OCI-LY7 (cell line): ENCODE results near the gene HAL. TPM values are rescaled to one million over a fixed set of nuclear protein-coding genes. Genes with fewer than 3 reads are reported as not detected.

Experiments
- BruUV-seq: library from RNA; stranded (reverse); fragments of 400-500 nt; replicated peaks from 2 replicates; lab custom pipeline; 2021; lab: Mats Ljungman, UMichigan
- CTCF ChIA-PET: fragments of 300-600 bp; sonication (Branson Sonifier 250); formaldehyde crosslinking; loops from one replicate; lab custom pipeline; 2022; ENCODE audit warnings: antibody characterized with exemption; ENCODE audit not compliant: unreplicated experiment; lab: Charles Lee
- POLR2A ChIA-PET: fragments of 300-600 bp; sonication (Branson Sonifier 250); formaldehyde crosslinking; loops from one replicate; lab custom pipeline; 2022; ENCODE audit warnings: antibody characterized with exemption; lab: Charles Lee
- DNase-seq: peaks from one replicate; pipeline ENCODE4 v3.0.0-alpha.2; 2015; ENCODE audit warnings: low spot score
- H2AFZ ChIP-seq: fragments of 200-600 bp; sonication (generic), shearing (Covaris generic); 2 replicates; pipeline ENCODE4 v1.6.1; 2014; ENCODE audit warnings: mild to moderate bottlenecking, antibody characterized with exemption, low read length, moderate library complexity
- H3K27ac ChIP-seq: fragments of 200-600 bp; sonication (generic); 2 replicates; pipeline ENCODE4 v1.5.1; 2014; ENCODE audit warnings: mixed run types, low read depth, mild to moderate bottlenecking, moderate library complexity, low read length, inconsistent platforms; ENCODE audit not compliant: poor library complexity, severe bottlenecking
- H3K36me3 ChIP-seq: fragments of 200-600 bp; sonication (generic); 2 replicates; pipeline ENCODE4 v1.6.1; 2014; ENCODE audit warnings: mild to moderate bottlenecking, antibody characterized with exemption, low read length, moderate library complexity, mixed read lengths; ENCODE audit not compliant: insufficient read depth
- H3K4me1 ChIP-seq: fragments of 200-600 bp; sonication (generic); 2 replicates; pipeline ENCODE4 v1.5.1; 2014; ENCODE audit warnings: mild to moderate bottlenecking, low read length; ENCODE audit not compliant: insufficient read depth, poor library complexity, severe bottlenecking
- H3K4me2 ChIP-seq: fragments of 200-600 bp; sonication (generic); 2 replicates; pipeline ENCODE4 v1.6.1; 2014; ENCODE audit warnings: mild to moderate bottlenecking, low read length
- H3K4me3 ChIP-seq: fragments of 200-600 bp; sonication (generic); 2 replicates; pipeline ENCODE4 v1.5.1; 2014; ENCODE audit warnings: mild to moderate bottlenecking, low read depth, low read length; ENCODE audit not compliant: poor library complexity, severe bottlenecking
- H3K79me2 ChIP-seq: fragments of 200-600 bp; sonication (generic); 2 replicates; pipeline ENCODE4 v1.6.1; 2016; ENCODE audit warnings: low read depth, mild to moderate bottlenecking, low read length, moderate library complexity, mixed read lengths; ENCODE audit not compliant: insufficient read depth
- H3K9me2 ChIP-seq: fragments of 200-600 bp; sonication (generic); 2 replicates; pipeline ENCODE4 v1.6.1; 2016; ENCODE audit warnings: mild to moderate bottlenecking, low read length, mixed read lengths; ENCODE audit not compliant: insufficient read depth
- H3K9me3 ChIP-seq: fragments of 200-600 bp; sonication (generic); 2 replicates; pipeline ENCODE4 v1.6.1; 2014; ENCODE audit warnings: mild to moderate bottlenecking, mixed run types, low read length, mixed read lengths
- H4K20me1 ChIP-seq: fragments of 200-600 bp; sonication (generic); 2 replicates; pipeline ENCODE4 v1.6.1; 2014; ENCODE audit warnings: mild to moderate bottlenecking, antibody characterized with exemption, low read length, moderate library complexity, mixed read lengths; ENCODE audit not compliant: insufficient read depth
- EZH2phosphoT487 ChIP-seq: fragments of 200-600 bp; sonication (generic); IDR thresholded peaks from 2 replicates; pipeline ENCODE4 v1.6.1; 2018; ENCODE audit warnings: low read depth, borderline replicate concordance, mild to moderate bottlenecking, mixed run types, antibody characterized with exemption, low read length, moderate library complexity, mixed read lengths
- intact Hi-C: fragments of 100-400 bp; cut with micrococcal nuclease; formaldehyde crosslinking; loops from one replicate; pipeline ENCODE4 v1.10.0; 2022; ENCODE audit not compliant: unreplicated experiment
- total RNA-seq, 2 experiments: library from RNA; depleted of rRNA in 1 of 2; stranded (reverse); fragments of >200 nt in 1 of 2; shearing (Covaris generic) in 1 of 2; gene quantifications; 2 replicates each; pipeline ENCODE4 v1.2.3, GENCODE V29; 2014 to 2022
- TF ChIP-seq, protein P1 (sequence below): fragments of 200-600 bp; sonication (generic); conservative IDR thresholded peaks from 2 replicates; pipeline ENCODE4 v1.5.1; 2014; ENCODE audit warnings: mild to moderate bottlenecking, antibody characterized with exemption, low read length, moderate library complexity, mixed read lengths

HAL gene
- total RNA-seq, 2 experiments from 2014 or later = 0.25 to 1.4 TPM

DNA sequence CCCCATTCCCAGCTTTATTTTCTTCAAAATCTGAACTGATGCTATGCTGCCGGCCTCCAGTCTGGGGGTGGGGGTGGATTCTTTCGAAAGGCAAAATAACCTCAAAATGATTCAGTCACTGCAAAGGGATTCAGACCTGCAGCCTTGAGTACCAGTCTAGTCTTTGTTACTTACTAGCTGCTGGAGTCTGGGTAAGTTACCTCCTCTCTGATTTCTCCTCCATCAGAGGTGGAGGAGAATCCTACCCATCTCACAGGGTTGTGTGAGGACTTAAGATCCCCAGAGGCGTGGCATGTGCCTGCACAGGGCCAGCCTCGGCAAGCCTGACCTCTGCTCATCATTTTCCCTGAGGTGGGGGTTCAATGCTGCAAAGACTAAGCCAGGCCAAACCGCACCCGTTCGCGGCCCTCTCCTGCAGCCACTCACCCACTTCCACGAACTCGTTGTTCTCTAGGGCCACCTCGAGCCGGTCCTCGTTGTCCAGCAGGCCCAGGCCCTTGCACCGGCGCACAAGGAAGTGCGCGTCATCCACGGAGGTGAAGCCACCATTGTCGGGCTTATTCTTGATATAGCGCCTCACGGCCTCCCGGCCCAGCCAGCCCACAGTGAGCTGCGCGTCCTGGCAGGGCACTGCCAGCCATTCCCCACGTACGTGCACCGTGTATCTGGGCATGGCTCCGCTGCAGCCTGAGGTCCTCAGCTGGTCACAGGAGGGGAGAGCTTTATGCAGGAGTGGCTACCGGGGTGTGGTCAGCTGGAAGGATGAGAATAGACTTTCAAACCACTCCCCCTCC lies 709 bp downstream of the HAL start:
- Histone ChIP-seq H3K4me2 (no peak overlapping the region), H3K9me3 (no peaks in the 10 kb centered on the region), H3K4me3 (no peak overlapping the region), H3K79me2 (no peaks in the 10 kb centered on the region), H3K36me3 (peaks cover 9% of the 10 kb centered on the region; the same call in 1 of the 2 replicates), H4K20me1 (no peaks in the 10 kb centered on the region), H3K27ac (no peak overlapping the region), H2AFZ (no peak overlapping the region), H3K9me2 (no peaks in the 10 kb centered on the region), H3K4me1 (peaks cover 7% of the 10 kb centered on the region)
- no TSS peak for BruUV-seq
- CTCF ChIA-PET = interaction anchor here (0.8 kb wide), 1 partner anchor 79 kb away, joined by 3 read pairs; no protein-coding TSS in a partner anchor
- TF ChIP-seq, protein P1, sequence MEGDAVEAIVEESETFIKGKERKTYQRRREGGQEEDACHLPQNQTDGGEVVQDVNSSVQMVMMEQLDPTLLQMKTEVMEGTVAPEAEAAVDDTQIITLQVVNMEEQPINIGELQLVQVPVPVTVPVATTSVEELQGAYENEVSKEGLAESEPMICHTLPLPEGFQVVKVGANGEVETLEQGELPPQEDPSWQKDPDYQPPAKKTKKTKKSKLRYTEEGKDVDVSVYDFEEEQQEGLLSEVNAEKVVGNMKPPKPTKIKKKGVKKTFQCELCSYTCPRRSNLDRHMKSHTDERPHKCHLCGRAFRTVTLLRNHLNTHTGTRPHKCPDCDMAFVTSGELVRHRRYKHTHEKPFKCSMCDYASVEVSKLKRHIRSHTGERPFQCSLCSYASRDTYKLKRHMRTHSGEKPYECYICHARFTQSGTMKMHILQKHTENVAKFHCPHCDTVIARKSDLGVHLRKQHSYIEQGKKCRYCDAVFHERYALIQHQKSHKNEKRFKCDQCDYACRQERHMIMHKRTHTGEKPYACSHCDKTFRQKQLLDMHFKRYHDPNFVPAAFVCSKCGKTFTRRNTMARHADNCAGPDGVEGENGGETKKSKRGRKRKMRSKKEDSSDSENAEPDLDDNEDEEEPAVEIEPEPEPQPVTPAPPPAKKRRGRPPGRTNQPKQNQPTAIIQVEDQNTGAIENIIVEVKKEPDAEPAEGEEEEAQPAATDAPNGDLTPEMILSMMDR = no peak
- TF ChIP-seq EZH2phosphoT487 = no peak
- POLR2A ChIA-PET = no interaction called here
- intact Hi-C loops = loop anchor here (10.0 kb wide), 2 partner anchors 291 to 371 kb away; no protein-coding TSS in a partner anchor
- DNase-seq = no peak

DNA sequence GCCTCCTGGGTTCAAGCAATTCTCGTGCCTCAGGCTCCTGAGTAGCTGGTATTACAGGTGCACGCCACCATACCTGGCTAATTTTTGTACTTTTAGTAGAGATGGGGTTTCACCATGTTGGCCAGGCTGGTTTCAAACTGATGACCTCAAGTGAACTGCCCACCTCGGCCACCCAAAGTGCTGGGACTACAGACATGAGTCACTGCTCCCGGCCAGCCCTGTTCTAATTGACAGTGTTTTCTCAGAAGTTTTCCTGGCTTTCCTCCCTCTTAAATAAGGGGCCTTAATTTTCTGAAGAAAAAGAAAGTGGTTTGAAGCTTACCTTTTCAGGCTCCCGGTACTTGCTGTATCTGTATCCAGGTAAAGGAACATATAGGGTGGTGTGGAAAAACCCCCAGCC lies 1.7 kb downstream of the HAL start:
- Histone ChIP-seq H3K79me2 (no peaks in the 10 kb centered on the region), H3K9me2 (no peaks in the 10 kb centered on the region), H4K20me1 (no peaks in the 10 kb centered on the region), H3K36me3 (peaks cover 1% of the 10 kb centered on the region; the same call in 1 of the 2 replicates), H3K9me3 (no peaks in the 10 kb centered on the region), H2AFZ (no peak overlapping the region), H3K27ac (no peak overlapping the region), H3K4me2 (no peak overlapping the region), H3K4me1 (peaks cover 7% of the 10 kb centered on the region), H3K4me3 (no peak overlapping the region)
- no peak for TF ChIP-seq EZH2phosphoT487
- TF ChIP-seq, protein P1 = no peak
- CTCF ChIA-PET = no interaction called here
- DNase-seq = no peak
- POLR2A ChIA-PET = no interaction called here
- BruUV-seq = no TSS peak
- intact Hi-C loops = loop anchor here (10.0 kb wide), 2 partner anchors 290 to 370 kb away; no protein-coding TSS in a partner anchor

DNA sequence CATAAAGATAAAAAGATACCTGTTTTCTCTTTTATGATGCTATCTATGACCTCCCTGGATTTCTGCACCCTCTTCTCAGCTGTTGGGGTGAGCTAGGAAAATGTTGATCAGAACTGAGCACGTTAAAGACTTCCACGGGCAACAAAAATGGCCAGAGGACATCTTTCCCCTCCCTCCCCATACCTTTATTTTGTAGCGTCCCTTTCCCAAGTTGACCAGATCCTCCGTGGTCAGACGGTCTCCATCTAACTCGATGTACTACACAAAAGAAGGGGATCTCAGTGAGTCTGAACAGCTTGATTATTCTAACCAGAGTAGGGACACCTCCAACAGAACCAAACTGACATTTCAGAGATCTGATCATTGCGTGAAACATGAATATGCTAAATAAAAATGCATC lies 2.2 kb downstream of the HAL start:
- Histone ChIP-seq H3K4me3 (no peak overlapping the region), H3K4me2 (no peak overlapping the region), H3K4me1 (peaks cover 7% of the 10 kb centered on the region), H3K9me3 (no peaks in the 10 kb centered on the region), H3K79me2 (no peaks in the 10 kb centered on the region), H3K9me2 (no peaks in the 10 kb centered on the region), H2AFZ (no peak overlapping the region), H3K36me3 (no peaks in the 10 kb centered on the region), H4K20me1 (no peaks in the 10 kb centered on the region), H3K27ac (no peak overlapping the region)
- DNase-seq = no peak
- intact Hi-C loops = loop anchor here (10.0 kb wide), 2 partner anchors 289 to 369 kb away; no protein-coding TSS in a partner anchor
- ChIA-PET CTCF (no interaction called here), POLR2A (interaction anchor here (0.9 to 1.0 kb wide), 2 partner anchors 15 to 19 kb away, joined by 3 read pairs; no protein-coding TSS in a partner anchor)
- no TSS peak for BruUV-seq
- TF ChIP-seq EZH2phosphoT487 = no peak
- TF ChIP-seq, protein P1 = no peak
